HepG2 (cell line): ENCODE measurements around the gene WDR83. TPM values are rescaled to one million over a fixed set of nuclear protein-coding genes. Genes with fewer than 3 reads are reported as not detected.

Experiments used
- AGO1 ChIP-seq: fragments of 200-400 bp; formaldehyde crosslinking; IDR thresholded peaks from 2 replicates; pipeline ENCODE4 v1.6.1; 2017; ENCODE audit warnings: mild to moderate bottlenecking, low read depth, low read length, moderate library complexity; ENCODE audit not compliant: poor library complexity, severe bottlenecking
- ARID2 ChIP-seq: sonication (generic); formaldehyde crosslinking; IDR thresholded peaks from 2 replicates; pipeline ENCODE4 v1.8.1; 2022; ENCODE audit warnings: mild to moderate bottlenecking, missing genetic modification reagents, borderline replicate concordance
- CBFB ChIP-seq: sonication (generic); formaldehyde crosslinking; IDR thresholded peaks from 2 replicates; pipeline ENCODE4 v1.4.0; 2020; ENCODE audit warnings: missing genetic modification reagents
- HCFC1 ChIP-seq: fragments of 150-350 bp; IDR thresholded peaks from 2 replicates; pipeline ENCODE4 v1.6.1; 2014; ENCODE audit warnings: low read depth, low read length
- HOXD1 ChIP-seq: sonication (generic); formaldehyde crosslinking; IDR thresholded peaks from 2 replicates; pipeline ENCODE4 v1.5.0; 2020; ENCODE audit warnings: missing genetic modification reagents
- KLF6 ChIP-seq: IDR thresholded peaks from 2 replicates; pipeline ENCODE4 v1.8.0; 2016; ENCODE audit warnings: missing biosample characterization, missing genetic modification reagents
- MEF2D ChIP-seq: sonication (generic); formaldehyde crosslinking; IDR thresholded peaks from 2 replicates; pipeline ENCODE4 v1.5.1; 2020; ENCODE audit warnings: mild to moderate bottlenecking, missing genetic modification reagents
- NFKB2 ChIP-seq: sonication (generic); formaldehyde crosslinking; IDR thresholded peaks from 2 replicates; pipeline ENCODE4 v1.4.0; 2020; ENCODE audit warnings: missing genetic modification reagents, borderline replicate concordance
- REPIN1 ChIP-seq: sonication (generic); formaldehyde crosslinking; IDR thresholded peaks from 2 replicates; pipeline ENCODE4 v1.8.0; 2022; ENCODE audit warnings: missing genetic modification reagents, low read depth, mild to moderate bottlenecking, borderline replicate concordance
- TEAD3 ChIP-seq: optimal IDR thresholded peaks from 2 replicates; pipeline ENCODE3; 2016; ENCODE audit warnings: borderline replicate concordance
- ZNF20 ChIP-seq: sonication (generic); formaldehyde crosslinking; IDR thresholded peaks from 2 replicates; pipeline ENCODE4 v1.4.0; 2020; ENCODE audit warnings: mild to moderate bottlenecking, moderate library complexity, missing genetic modification reagents
- ZNF296 ChIP-seq: sonication (generic); formaldehyde crosslinking; conservative IDR thresholded peaks from 2 replicates; pipeline ENCODE4 v1.5.0; 2020; ENCODE audit warnings: mild to moderate bottlenecking, missing genetic modification reagents
- ZNF512B ChIP-seq: sonication (generic); formaldehyde crosslinking; IDR thresholded peaks from 2 replicates; pipeline ENCODE4 v1.5.1; 2020; ENCODE audit warnings: missing genetic modification reagents, mild to moderate bottlenecking, borderline replicate concordance
- ZNF891 ChIP-seq: sonication (generic); formaldehyde crosslinking; IDR thresholded peaks from 2 replicates; pipeline ENCODE4 v1.5.0; 2020; ENCODE audit warnings: mild to moderate bottlenecking, missing genetic modification reagents
- polyA plus RNA-seq, 8 experiments: library from polyadenylated mRNA; depleted of rRNA in 3 of 8; stranded (reverse) in 7 of 8; unstranded in 1 of 8; fragments of >200 nt; fragmentation: Illumina TruSeq in 4 of 8; extraction: Trizol in 4 of 8; gene quantifications; 2 replicates each; pipeline versions ENCODE4 v1.2.1 to v1.2.3, GENCODE V29; 2011 to 2016; ENCODE audit warnings: low read depth in 4 of 8, missing spikeins in 1 of 8, mixed read lengths in 1 of 8; ENCODE audit not compliant: insufficient read depth in 1 of 8
- total RNA-seq, 5 experiments: library from RNA; depleted of rRNA; stranded (reverse); fragments of >200 nt; fragmentation: Illumina TruSeq; extraction: Trizol; gene quantifications; 2 replicates each; pipeline ENCODE4 v1.2.3, GENCODE V29; 2016; ENCODE audit warnings: low read depth in 1 of 5
- TF ChIP-seq, protein P1 (sequence below): sonication (generic); formaldehyde crosslinking; IDR thresholded peaks from 2 replicates; pipeline ENCODE4 v1.4.0; 2020; ENCODE audit warnings: mild to moderate bottlenecking, low read depth, missing genetic modification reagents
- TF ChIP-seq, protein P2 (sequence below): sonication (generic); formaldehyde crosslinking; IDR thresholded peaks from 2 replicates; pipeline ENCODE4 v1.4.0; 2020; ENCODE audit warnings: low read depth, missing genetic modification reagents
- TF ChIP-seq, protein P3 (sequence below): IDR thresholded peaks from 2 replicates; pipeline ENCODE4 v1.6.1; 2016; ENCODE audit warnings: mild to moderate bottlenecking, missing biosample characterization, missing genetic modification reagents
- TF ChIP-seq, protein P4 (sequence below): sonication (generic); formaldehyde crosslinking; IDR thresholded peaks from 2 replicates; pipeline ENCODE4 v1.5.1; 2020; ENCODE audit warnings: missing genetic modification reagents, mild to moderate bottlenecking, borderline replicate concordance

Gene WDR83
- total and polyA plus RNA-seq, 2 of the 13 experiments (the other 11 are each of a cell fraction or from before 2014, with no cell fraction given) = 4.5 to 10.7 TPM

- TF ChIP-seq, protein P1, sequence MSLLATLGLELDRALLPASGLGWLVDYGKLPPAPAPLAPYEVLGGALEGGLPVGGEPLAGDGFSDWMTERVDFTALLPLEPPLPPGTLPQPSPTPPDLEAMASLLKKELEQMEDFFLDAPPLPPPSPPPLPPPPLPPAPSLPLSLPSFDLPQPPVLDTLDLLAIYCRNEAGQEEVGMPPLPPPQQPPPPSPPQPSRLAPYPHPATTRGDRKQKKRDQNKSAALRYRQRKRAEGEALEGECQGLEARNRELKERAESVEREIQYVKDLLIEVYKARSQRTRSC = no peak
- TF ChIP-seq ARID2 (CRISPR knock-in tag) (no peak), HOXD1 (0 out of 2 replicates have a peak, but pooled peaks have one; percentile 61), ZNF891 (CRISPR knock-in tag) (peak; percentile 79; the same call in 1 of the 2 replicates), ZNF512B (CRISPR knock-in tag) (no peak), ZNF296 (CRISPR knock-in tag) (0 out of 2 replicates have a peak, but pooled peaks have one; percentile 74), KLF6 (CRISPR knock-in tag) (peak; percentile 46; the same call in 1 of the 2 replicates), MEF2D (CRISPR knock-in tag) (peak; percentile 59; the same call in 1 of the 2 replicates), NFKB2 (peak; percentile 81; the same call in 1 of the 2 replicates), AGO1 (peak; percentile 87), CBFB (CRISPR knock-in tag) (no peak), REPIN1 (CRISPR knock-in tag) (peak; percentile 78; the same call in 1 of the 2 replicates), ZNF20 (CRISPR knock-in tag) (no peak), TEAD3 (CRISPR knock-in tag) (no peak), HCFC1 (peak; percentile 64; the same call in 1 of the 2 replicates)
- TF ChIP-seq, protein P2, sequence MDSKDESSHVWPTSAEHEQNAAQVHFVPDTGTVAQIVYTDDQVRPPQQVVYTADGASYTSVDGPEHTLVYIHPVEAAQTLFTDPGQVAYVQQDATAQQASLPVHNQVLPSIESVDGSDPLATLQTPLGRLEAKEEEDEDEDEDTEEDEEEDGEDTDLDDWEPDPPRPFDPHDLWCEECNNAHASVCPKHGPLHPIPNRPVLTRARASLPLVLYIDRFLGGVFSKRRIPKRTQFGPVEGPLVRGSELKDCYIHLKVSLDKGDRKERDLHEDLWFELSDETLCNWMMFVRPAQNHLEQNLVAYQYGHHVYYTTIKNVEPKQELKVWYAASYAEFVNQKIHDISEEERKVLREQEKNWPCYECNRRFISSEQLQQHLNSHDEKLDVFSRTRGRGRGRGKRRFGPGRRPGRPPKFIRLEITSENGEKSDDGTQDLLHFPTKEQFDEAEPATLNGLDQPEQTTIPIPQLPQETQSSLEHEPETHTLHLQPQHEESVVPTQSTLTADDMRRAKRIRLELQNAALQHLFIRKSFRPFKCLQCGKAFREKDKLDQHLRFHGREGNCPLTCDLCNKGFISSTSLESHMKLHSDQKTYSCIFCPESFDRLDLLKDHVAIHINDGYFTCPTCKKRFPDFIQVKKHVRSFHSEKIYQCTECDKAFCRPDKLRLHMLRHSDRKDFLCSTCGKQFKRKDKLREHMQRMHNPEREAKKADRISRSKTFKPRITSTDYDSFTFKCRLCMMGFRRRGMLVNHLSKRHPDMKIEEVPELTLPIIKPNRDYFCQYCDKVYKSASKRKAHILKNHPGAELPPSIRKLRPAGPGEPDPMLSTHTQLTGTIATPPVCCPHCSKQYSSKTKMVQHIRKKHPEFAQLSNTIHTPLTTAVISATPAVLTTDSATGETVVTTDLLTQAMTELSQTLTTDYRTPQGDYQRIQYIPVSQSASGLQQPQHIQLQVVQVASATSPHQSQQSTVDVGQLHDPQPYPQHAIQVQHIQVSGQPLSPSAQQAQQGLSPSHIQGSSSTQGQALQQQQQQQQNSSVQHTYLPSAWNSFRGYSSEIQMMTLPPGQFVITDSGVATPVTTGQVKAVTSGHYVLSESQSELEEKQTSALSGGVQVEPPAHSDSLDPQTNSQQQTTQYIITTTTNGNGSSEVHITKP (CRISPR knock-in tag) = peak; percentile 41; the same call in 1 of the 2 replicates
- TF ChIP-seq, protein P3, sequence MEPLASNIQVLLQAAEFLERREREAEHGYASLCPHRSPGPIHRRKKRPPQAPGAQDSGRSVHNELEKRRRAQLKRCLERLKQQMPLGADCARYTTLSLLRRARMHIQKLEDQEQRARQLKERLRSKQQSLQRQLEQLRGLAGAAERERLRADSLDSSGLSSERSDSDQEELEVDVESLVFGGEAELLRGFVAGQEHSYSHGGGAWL (CRISPR knock-in tag) = peak; percentile 65
- TF ChIP-seq, protein P4, sequence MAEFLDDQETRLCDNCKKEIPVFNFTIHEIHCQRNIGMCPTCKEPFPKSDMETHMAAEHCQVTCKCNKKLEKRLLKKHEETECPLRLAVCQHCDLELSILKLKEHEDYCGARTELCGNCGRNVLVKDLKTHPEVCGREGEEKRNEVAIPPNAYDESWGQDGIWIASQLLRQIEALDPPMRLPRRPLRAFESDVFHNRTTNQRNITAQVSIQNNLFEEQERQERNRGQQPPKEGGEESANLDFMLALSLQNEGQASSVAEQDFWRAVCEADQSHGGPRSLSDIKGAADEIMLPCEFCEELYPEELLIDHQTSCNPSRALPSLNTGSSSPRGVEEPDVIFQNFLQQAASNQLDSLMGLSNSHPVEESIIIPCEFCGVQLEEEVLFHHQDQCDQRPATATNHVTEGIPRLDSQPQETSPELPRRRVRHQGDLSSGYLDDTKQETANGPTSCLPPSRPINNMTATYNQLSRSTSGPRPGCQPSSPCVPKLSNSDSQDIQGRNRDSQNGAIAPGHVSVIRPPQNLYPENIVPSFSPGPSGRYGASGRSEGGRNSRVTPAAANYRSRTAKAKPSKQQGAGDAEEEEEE (CRISPR knock-in tag) = no peak
These were observed 14.7 kb downstream of the WDR83 start, which contains the start of gene DHPS (continued) for GRCh38 chr19:12681074-12681987.
